Uterus (tissue), 2 donors: ENCODE data around the gene SCN10A.

Experiments
- POLR2A ChIP-seq, 2 donors: fragments of 450-650 bp; IDR thresholded peaks; one replicate each; pipeline ENCODE4 v1.6.1; 2016; ENCODE audit warnings: antibody characterized with exemption in 2 of 2, mild to moderate bottlenecking in 1 of 2, moderate library complexity in 1 of 2
- TF ChIP-seq, protein P1 (sequence below), 4 experiments: fragments of 200-600 bp in 2 of 4; fragments of 450-650 bp in 2 of 4; sonication (generic) in 2 of 4; IDR thresholded peaks; one replicate each; pipeline ENCODE4 v1.5.1; 2016 to 2019; ENCODE audit warnings: antibody characterized with exemption in 4 of 4, mild to moderate bottlenecking in 2 of 4, moderate library complexity in 1 of 4

DNA sequence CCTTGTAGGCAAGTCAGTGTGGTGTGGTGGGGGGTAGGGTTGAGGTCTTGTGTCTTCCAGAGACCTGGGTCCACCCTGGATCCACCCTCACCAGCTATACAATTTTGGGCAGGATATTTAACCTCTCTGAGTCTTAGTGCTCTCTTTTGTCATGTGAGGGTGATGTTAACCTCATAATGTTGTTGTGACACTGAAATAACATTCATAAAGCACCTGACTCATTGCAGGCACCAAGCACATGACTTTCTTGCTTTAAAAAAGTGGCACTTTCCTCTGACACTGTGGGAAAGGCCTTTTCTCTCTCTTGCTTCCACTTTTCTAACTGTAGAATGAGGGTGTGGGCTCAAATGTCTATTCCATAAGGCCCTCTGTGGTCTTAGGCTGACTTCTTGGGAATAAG is 75.5 kb downstream of the SCN10A start:
- TF ChIP-seq, protein P1, sequence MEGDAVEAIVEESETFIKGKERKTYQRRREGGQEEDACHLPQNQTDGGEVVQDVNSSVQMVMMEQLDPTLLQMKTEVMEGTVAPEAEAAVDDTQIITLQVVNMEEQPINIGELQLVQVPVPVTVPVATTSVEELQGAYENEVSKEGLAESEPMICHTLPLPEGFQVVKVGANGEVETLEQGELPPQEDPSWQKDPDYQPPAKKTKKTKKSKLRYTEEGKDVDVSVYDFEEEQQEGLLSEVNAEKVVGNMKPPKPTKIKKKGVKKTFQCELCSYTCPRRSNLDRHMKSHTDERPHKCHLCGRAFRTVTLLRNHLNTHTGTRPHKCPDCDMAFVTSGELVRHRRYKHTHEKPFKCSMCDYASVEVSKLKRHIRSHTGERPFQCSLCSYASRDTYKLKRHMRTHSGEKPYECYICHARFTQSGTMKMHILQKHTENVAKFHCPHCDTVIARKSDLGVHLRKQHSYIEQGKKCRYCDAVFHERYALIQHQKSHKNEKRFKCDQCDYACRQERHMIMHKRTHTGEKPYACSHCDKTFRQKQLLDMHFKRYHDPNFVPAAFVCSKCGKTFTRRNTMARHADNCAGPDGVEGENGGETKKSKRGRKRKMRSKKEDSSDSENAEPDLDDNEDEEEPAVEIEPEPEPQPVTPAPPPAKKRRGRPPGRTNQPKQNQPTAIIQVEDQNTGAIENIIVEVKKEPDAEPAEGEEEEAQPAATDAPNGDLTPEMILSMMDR (IDR thresholded peaks at IDR 0.05): no peak
- no peak for TF ChIP-seq POLR2A (IDR thresholded peaks at IDR 0.05)
